CD4-positive, CD25-positive, alpha-beta regulatory T cell (primary cell): ENCODE data around the gene GREM2. TPM values are rescaled to one million over a fixed set of nuclear protein-coding genes. Genes with fewer than 3 reads are reported as not detected.

Experiments
- ATAC-seq, 2 donors: fragments of 150-1000 bp; cut with Tn5 transposase; one replicate each; pipeline ENCODE4 v1.10.0; 2021; ENCODE audit warnings: low read depth in 2 of 2, moderate number of reproducible peaks in 2 of 2, moderate library complexity in 1 of 2
- DNase-seq, 3 donors: peaks; one replicate each; pipeline versions ENCODE4 v3.0.0 to v3.0.0-alpha.2; 2012 to 2022; ENCODE audit warnings: mixed read lengths in 1 of 3
- H3K27ac ChIP-seq: one replicate; pipeline ENCODE4 v1.7.0; 2013; ENCODE audit warnings: mild to moderate bottlenecking, low read length; ENCODE audit not compliant: insufficient read depth, poor library complexity, severe bottlenecking
- H3K27me3 ChIP-seq: one replicate; pipeline ENCODE4 v1.7.0; 2013; ENCODE audit warnings: low read length; ENCODE audit not compliant: control insufficient read depth, insufficient read depth
- H3K36me3 ChIP-seq: one replicate; pipeline ENCODE4 v1.7.0; 2013; ENCODE audit warnings: mild to moderate bottlenecking, low read length, moderate library complexity; ENCODE audit not compliant: control insufficient read depth, insufficient read depth
- H3K4me1 ChIP-seq: 2 replicates; pipeline ENCODE4 v1.7.0; 2013; ENCODE audit warnings: mild to moderate bottlenecking, low read length; ENCODE audit not compliant: insufficient read depth, control insufficient read depth, poor library complexity, severe bottlenecking
- H3K4me3 ChIP-seq: one replicate; pipeline ENCODE4 v1.7.0; 2013; ENCODE audit warnings: low read depth, mild to moderate bottlenecking, low read length, moderate library complexity
- H3K9me3 ChIP-seq, 2 experiments: 1 replicate in 1 of 2; 2 replicates in 1 of 2; pipeline ENCODE4 v1.7.0; 2013; ENCODE audit warnings: low read length in 2 of 2, mild to moderate bottlenecking in 1 of 2, moderate library complexity in 1 of 2; ENCODE audit not compliant: control insufficient read depth in 2 of 2
- H3K27ac Mint-ChIP-seq, 3 donors: one replicate each; pipeline ENCODE4 v1.8.0; 2020 to 2022; ENCODE audit warnings: mild to moderate bottlenecking in 3 of 3, mixed read lengths in 3 of 3, moderate library complexity in 2 of 3
- H3K27me3 Mint-ChIP-seq: one replicate; pipeline ENCODE4 v1.8.0; 2022; ENCODE audit warnings: mild to moderate bottlenecking, mixed read lengths
- H3K36me3 Mint-ChIP-seq: one replicate; pipeline ENCODE4 v1.8.0; 2020; ENCODE audit warnings: mixed read lengths
- H3K4me1 Mint-ChIP-seq, 4 donors: one replicate each; pipeline ENCODE4 v1.8.0; 2020 to 2022; ENCODE audit warnings: mixed read lengths in 4 of 4, mild to moderate bottlenecking in 1 of 4
- H3K4me3 Mint-ChIP-seq, 4 donors: one replicate each; pipeline ENCODE4 v1.8.0; 2020 to 2022; ENCODE audit warnings: mild to moderate bottlenecking in 4 of 4, mixed read lengths in 4 of 4, moderate library complexity in 3 of 4
- H3K9me3 Mint-ChIP-seq, 7 donors: one replicate each; pipeline ENCODE4 v1.8.0; 2020 to 2022; ENCODE audit warnings: mixed read lengths in 7 of 7, mild to moderate bottlenecking in 3 of 7, moderate library complexity in 2 of 7
- polyA plus RNA-seq, 4 donors: library from polyadenylated mRNA; unstranded; fragments of 300-500 nt; fragmentation: Illumina TruSeq; gene quantifications; one replicate each; pipeline ENCODE4 v1.2.3, GENCODE V29; 2021
- total RNA-seq: library from RNA; stranded (reverse); gene quantifications from one replicate; pipeline ENCODE4 v1.2.3, GENCODE V29; 2022

Gene GREM2
- total and polyA plus RNA-seq, 5 donors from 2014 or later: not detected

- no peaks in the 10 kb centered on the region for H3K27me3 Mint-ChIP-seq
- no peaks in the 10 kb centered on the region for H3K4me1 ChIP-seq
- peaks cover 0 to 13% (median 9%) of the 10 kb centered on the region in 7 donors for H3K9me3 Mint-ChIP-seq
- no peaks in the 10 kb centered on the region for H3K36me3 ChIP-seq
- no peak for ATAC-seq
- H3K36me3 Mint-ChIP-seq: no peaks in the 10 kb centered on the region
- H3K4me1 Mint-ChIP-seq: no peaks in the 10 kb centered on the region
- H3K27ac Mint-ChIP-seq: no peak overlapping the region
- H3K4me3 Mint-ChIP-seq: no peak overlapping the region
- no peak overlapping the region for H3K27ac ChIP-seq
- DNase-seq: no peak
- H3K9me3 ChIP-seq: no peaks in the 10 kb centered on the region
- H3K4me3 ChIP-seq: no peak overlapping the region
- H3K27me3 ChIP-seq: no peaks in the 10 kb centered on the region
These were observed 58.6 kb downstream of the GREM2 start for GRCh38 chr1:240553351-240553750.

- peaks cover 0 to 19% (median 8%) of the 10 kb centered on the region in 7 donors for H3K9me3 Mint-ChIP-seq
- no peaks in the 10 kb centered on the region for H3K27me3 Mint-ChIP-seq
- ATAC-seq: no peak
- Histone ChIP-seq H3K9me3 (no peaks in the 10 kb centered on the region), H3K27me3 (no peaks in the 10 kb centered on the region), H3K36me3 (no peaks in the 10 kb centered on the region), H3K4me1 (no peaks in the 10 kb centered on the region), H3K27ac (no peak overlapping the region), H3K4me3 (no peak overlapping the region)
- no peaks in the 10 kb centered on the region for H3K36me3 Mint-ChIP-seq
- no peak overlapping the region for H3K4me3 Mint-ChIP-seq
- no peaks in the 10 kb centered on the region for H3K4me1 Mint-ChIP-seq
- DNase-seq: no peak
- no peak overlapping the region for H3K27ac Mint-ChIP-seq
These were observed 72.1 kb downstream of the GREM2 start for GRCh38 chr1:240539769-240540414.

GRCh38 chr1:240538776-240539430 lies 73.1 kb downstream of the GREM2 start:
- Mint-ChIP-seq H3K27ac (no peak overlapping the region), H3K36me3 (no peaks in the 10 kb centered on the region), H3K4me3 (no peak overlapping the region), H3K4me1 (no peaks in the 10 kb centered on the region), H3K9me3 (peaks cover 0 to 21% (median 12%) of the 10 kb centered on the region in 7 donors), H3K27me3 (no peaks in the 10 kb centered on the region)
- Histone ChIP-seq H3K9me3 (no peaks in the 10 kb centered on the region), H3K4me1 (no peaks in the 10 kb centered on the region), H3K27me3 (no peaks in the 10 kb centered on the region), H3K36me3 (no peaks in the 10 kb centered on the region), H3K27ac (no peak overlapping the region), H3K4me3 (no peak overlapping the region)
- DNase-seq (no peak), ATAC-seq (no peak)

DNA sequence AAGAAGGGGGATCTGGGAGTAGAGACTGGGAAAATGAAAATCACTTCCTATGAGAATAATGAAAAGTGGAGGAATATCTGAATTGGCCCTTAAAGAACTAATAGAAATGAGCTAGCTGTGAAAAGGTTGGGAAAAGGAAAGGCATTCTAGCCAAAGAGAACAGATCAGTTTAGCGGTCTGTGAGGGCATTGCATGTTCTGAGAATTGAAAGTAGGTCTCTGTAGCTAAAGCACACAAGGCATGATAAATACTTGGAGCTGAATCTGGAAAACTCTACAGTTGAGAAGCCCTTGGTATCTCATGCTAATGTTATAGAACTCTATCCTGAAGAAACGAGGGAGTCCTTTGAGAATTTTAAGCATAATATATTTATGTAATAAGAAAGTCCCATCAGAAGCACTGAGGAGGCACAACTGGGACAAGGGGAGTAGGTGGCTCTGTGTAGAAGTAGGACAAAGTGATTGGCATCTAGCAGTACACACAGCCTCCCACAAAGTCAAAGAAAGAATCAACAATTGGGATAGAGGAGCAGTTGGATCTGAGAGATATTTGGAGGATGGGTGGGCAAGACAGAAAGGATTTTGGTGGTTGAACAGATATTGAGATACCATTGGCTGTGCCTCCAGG lies 78.7 kb downstream of the GREM2 start:
- no peaks in the 10 kb centered on the region for H3K4me1 ChIP-seq
- no peaks in the 10 kb centered on the region for H3K27me3 ChIP-seq
- H3K9me3 ChIP-seq: peaks cover 0 to 1% of the 10 kb centered on the region in 2 experiments
- no peaks in the 10 kb centered on the region for H3K36me3 ChIP-seq
- H3K27ac Mint-ChIP-seq: no peak overlapping the region
- H3K36me3 Mint-ChIP-seq: no peaks in the 10 kb centered on the region
- DNase-seq (no peak), ATAC-seq (no peak)
- no peak overlapping the region for H3K27ac ChIP-seq
- no peak overlapping the region for H3K4me3 Mint-ChIP-seq
- H3K27me3 Mint-ChIP-seq: no peaks in the 10 kb centered on the region
- no peaks in the 10 kb centered on the region for H3K4me1 Mint-ChIP-seq
- no peak overlapping the region for H3K4me3 ChIP-seq
- peaks cover 8 to 17% (median 12%) of the 10 kb centered on the region in 7 donors for H3K9me3 Mint-ChIP-seq

GRCh38 chr1:240528591-240528990 lies 83.4 kb downstream of the GREM2 start:
- no peak overlapping the region for H3K27ac ChIP-seq
- no peak overlapping the region for H3K4me3 ChIP-seq
- H3K36me3 Mint-ChIP-seq: no peaks in the 10 kb centered on the region
- no peak overlapping the region for H3K4me3 Mint-ChIP-seq
- no peaks in the 10 kb centered on the region for H3K4me1 ChIP-seq
- H3K27me3 Mint-ChIP-seq: no peaks in the 10 kb centered on the region
- ATAC-seq: no peak
- no peak overlapping the region for H3K27ac Mint-ChIP-seq
- H3K36me3 ChIP-seq: no peaks in the 10 kb centered on the region
- peaks cover 0 to 1% of the 10 kb centered on the region in 2 experiments for H3K9me3 ChIP-seq
- H3K9me3 Mint-ChIP-seq: peaks cover 1 to 19% (median 9%) of the 10 kb centered on the region in 7 donors
- H3K27me3 ChIP-seq: no peaks in the 10 kb centered on the region
- no peak for DNase-seq
- H3K4me1 Mint-ChIP-seq: no peaks in the 10 kb centered on the region

DNA sequence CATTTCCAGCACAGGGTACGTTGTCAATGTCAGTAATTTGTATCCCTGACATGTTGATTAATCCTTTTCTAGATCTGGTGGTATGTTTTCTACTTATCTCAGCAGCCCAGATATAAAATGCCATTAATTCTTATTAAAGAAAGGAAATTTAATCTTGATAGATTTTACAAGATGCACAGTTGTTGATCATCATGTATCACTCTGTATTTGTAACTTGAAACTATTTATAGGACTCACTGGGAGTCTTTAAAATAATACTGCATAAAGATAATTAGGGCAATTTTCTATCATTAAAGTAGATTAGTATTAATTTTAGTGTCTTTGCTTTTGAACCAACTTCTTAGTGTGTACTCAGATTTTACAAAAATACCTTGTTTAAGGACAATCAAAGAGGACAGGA lies 84.9 kb downstream of the GREM2 start:
- Histone ChIP-seq H3K4me3 (no peak overlapping the region), H3K4me1 (no peaks in the 10 kb centered on the region), H3K36me3 (no peaks in the 10 kb centered on the region), H3K9me3 (no peaks in the 10 kb centered on the region), H3K27ac (no peak overlapping the region), H3K27me3 (no peaks in the 10 kb centered on the region)
- H3K4me3 Mint-ChIP-seq: no peak overlapping the region
- no peaks in the 10 kb centered on the region for H3K4me1 Mint-ChIP-seq
- peaks cover 3 to 10% (median 4%) of the 10 kb centered on the region in 7 donors for H3K9me3 Mint-ChIP-seq
- no peak for DNase-seq
- no peaks in the 10 kb centered on the region for H3K27me3 Mint-ChIP-seq
- no peak overlapping the region for H3K27ac Mint-ChIP-seq
- no peak for ATAC-seq
- H3K36me3 Mint-ChIP-seq: no peaks in the 10 kb centered on the region

GRCh38 chr1:240526312-240526711 lies 85.6 kb downstream of the GREM2 start:
- ATAC-seq (no peak), DNase-seq (no peak)
- no peak overlapping the region for H3K4me3 ChIP-seq
- H3K9me3 Mint-ChIP-seq: peaks cover 3 to 10% (median 4%) of the 10 kb centered on the region in 7 donors
- no peaks in the 10 kb centered on the region for H3K9me3 ChIP-seq
- no peaks in the 10 kb centered on the region for H3K4me1 Mint-ChIP-seq
- H3K27me3 ChIP-seq: no peaks in the 10 kb centered on the region
- no peak overlapping the region for H3K27ac ChIP-seq
- no peak overlapping the region for H3K27ac Mint-ChIP-seq
- no peaks in the 10 kb centered on the region for H3K27me3 Mint-ChIP-seq
- no peak overlapping the region for H3K4me3 Mint-ChIP-seq
- no peaks in the 10 kb centered on the region for H3K36me3 ChIP-seq
- no peaks in the 10 kb centered on the region for H3K36me3 Mint-ChIP-seq
- H3K4me1 ChIP-seq: no peaks in the 10 kb centered on the region
